IgD-negative memory B cell (primary cell): ENCODE results near the gene TNC. TPM values are rescaled to one million over a fixed set of nuclear protein-coding genes. Genes with fewer than 3 reads are reported as not detected.
A peak's percentile ranks its signal among the peaks of the same experiment; 100 is the strongest.

Source experiments
- H3K27ac Mint-ChIP-seq, 3 donors: one replicate each; pipeline ENCODE4 v1.8.0; 2020 to 2022; ENCODE audit warnings: mild to moderate bottlenecking in 3 of 3, mixed read lengths in 3 of 3, moderate library complexity in 1 of 3
- H3K27me3 Mint-ChIP-seq: one replicate; pipeline ENCODE4 v1.8.0; 2021; ENCODE audit warnings: mixed read lengths
- H3K36me3 Mint-ChIP-seq: one replicate; pipeline ENCODE4 v1.8.0; 2020; ENCODE audit warnings: mild to moderate bottlenecking, mixed read lengths
- H3K4me1 Mint-ChIP-seq, 3 donors: one replicate each; pipeline ENCODE4 v1.8.0; 2020 to 2022; ENCODE audit warnings: mixed read lengths in 3 of 3, mild to moderate bottlenecking in 1 of 3
- H3K4me3 Mint-ChIP-seq, 4 donors: one replicate each; pipeline ENCODE4 v1.8.0; 2020 to 2022; ENCODE audit warnings: mild to moderate bottlenecking in 4 of 4, mixed read lengths in 4 of 4, moderate library complexity in 3 of 4
- H3K9me3 Mint-ChIP-seq, 3 donors: one replicate each; pipeline ENCODE4 v1.8.0; 2020 to 2021; ENCODE audit warnings: mixed read lengths in 3 of 3, mild to moderate bottlenecking in 1 of 3
- polyA plus RNA-seq: library from polyadenylated mRNA; unstranded; fragments of 300-500 nt; fragmentation: Illumina TruSeq; gene quantifications from one replicate; pipeline ENCODE4 v1.2.3, GENCODE V29; 2021

The TNC gene
- polyA plus RNA-seq, 1 donor from 2014 or later = not detected

GRCh38 chr9:115033800-115034199, 84.2 kb downstream of the TNC start:
- H3K36me3 Mint-ChIP-seq = no peaks in the 10 kb centered on the region
- H3K27ac Mint-ChIP-seq = no peak overlapping the region
- no peak overlapping the region for H3K4me3 Mint-ChIP-seq
- peaks cover 4% of the 10 kb centered on the region for H3K27me3 Mint-ChIP-seq
- no peaks in the 10 kb centered on the region for H3K9me3 Mint-ChIP-seq
- H3K4me1 Mint-ChIP-seq = peaks cover 6 to 7% (median 7%) of the 10 kb centered on the region in 3 donors

DNA sequence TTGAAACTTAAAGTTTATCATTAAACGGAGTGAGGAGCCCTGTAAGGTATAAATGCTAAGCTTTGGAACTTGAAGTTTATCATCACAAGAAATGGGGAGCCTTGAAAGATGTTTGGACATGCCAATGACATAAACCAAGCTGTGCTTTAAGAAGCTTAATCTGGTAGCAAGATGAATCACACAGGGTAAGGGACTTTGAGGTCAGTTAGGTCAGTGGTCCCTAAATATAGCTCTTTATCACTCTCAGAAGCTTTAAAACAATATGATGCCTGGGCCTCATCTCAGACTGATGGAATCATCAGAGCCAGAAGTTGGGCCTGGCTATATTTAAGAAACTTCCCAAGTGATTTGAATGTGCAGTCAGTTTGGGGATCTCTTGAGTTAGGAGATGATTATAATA, 85.7 kb downstream of the TNC start:
- Mint-ChIP-seq H3K27me3 (peaks cover 4% of the 10 kb centered on the region), H3K27ac (no peak overlapping the region), H3K36me3 (no peaks in the 10 kb centered on the region), H3K9me3 (no peaks in the 10 kb centered on the region), H3K4me3 (no peak overlapping the region), H3K4me1 (peaks cover 6 to 7% (median 7%) of the 10 kb centered on the region in 3 donors)

GRCh38 chr9:115030006-115030405, 88.0 kb downstream of the TNC start:
- Mint-ChIP-seq H3K9me3 (no peaks in the 10 kb centered on the region), H3K27me3 (peaks cover 3% of the 10 kb centered on the region), H3K27ac (no peak overlapping the region), H3K4me1 (no peaks in the 10 kb centered on the region), H3K4me3 (no peak overlapping the region), H3K36me3 (no peaks in the 10 kb centered on the region)

DNA sequence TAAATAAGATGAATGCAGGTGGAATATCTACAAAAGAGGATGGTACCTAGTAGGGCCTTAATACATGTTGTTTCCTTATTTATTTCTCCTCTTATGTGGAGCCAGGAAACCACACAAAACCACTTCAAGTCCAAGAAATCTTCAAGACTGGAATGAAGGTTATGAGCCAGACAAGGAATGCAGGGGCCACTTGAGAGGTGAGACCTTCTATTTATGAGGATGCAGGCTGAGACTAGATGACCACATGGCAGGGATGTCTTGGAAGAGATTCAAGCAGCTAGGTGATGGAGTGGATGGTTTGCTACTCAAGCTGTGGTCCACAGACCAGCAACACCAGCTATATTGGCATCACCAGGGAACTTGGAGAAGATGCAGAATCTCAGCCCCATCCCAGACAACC, 92.2 kb downstream of the TNC start:
- H3K27me3 Mint-ChIP-seq = peaks cover 8% of the 10 kb centered on the region
- H3K27ac Mint-ChIP-seq = no peak overlapping the region
- no peak overlapping the region for H3K4me3 Mint-ChIP-seq
- no peaks in the 10 kb centered on the region for H3K36me3 Mint-ChIP-seq
- H3K9me3 Mint-ChIP-seq = no peaks in the 10 kb centered on the region
- no peaks in the 10 kb centered on the region for H3K4me1 Mint-ChIP-seq

DNA sequence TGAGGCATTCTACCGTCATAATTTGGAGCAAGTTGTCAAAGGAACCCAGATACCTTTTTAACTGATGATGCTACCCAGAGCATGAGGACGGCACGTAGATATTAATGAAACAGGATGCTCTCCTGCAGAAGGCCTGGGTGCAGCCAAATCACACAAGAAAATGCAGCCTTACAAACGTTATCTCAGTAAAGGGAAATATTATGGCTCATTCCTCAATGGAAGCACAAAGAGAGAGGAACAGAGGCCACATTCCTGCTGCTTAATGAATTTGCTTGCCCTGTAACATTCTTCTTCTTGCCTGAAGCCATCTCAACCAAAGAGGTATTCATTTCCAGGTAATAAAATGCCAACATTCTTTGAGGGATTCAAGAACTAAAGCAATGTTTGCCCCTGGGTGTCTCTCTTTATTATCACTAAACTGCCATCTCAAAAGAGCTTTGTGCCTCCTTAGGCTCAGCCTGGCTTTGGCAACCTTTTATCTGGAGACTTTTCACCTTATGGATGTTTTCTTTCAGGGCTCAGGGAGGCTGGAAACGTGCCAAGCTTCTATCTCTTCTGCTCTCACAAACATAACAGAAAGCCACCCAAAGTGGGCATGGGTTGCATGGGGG, 92.9 kb downstream of the TNC start:
- no peak overlapping the region for H3K27ac Mint-ChIP-seq
- no peaks in the 10 kb centered on the region for H3K36me3 Mint-ChIP-seq
- H3K9me3 Mint-ChIP-seq = no peaks in the 10 kb centered on the region
- H3K4me3 Mint-ChIP-seq = no peak overlapping the region
- H3K4me1 Mint-ChIP-seq = no peaks in the 10 kb centered on the region
- H3K27me3 Mint-ChIP-seq = peaks cover 8% of the 10 kb centered on the region

DNA sequence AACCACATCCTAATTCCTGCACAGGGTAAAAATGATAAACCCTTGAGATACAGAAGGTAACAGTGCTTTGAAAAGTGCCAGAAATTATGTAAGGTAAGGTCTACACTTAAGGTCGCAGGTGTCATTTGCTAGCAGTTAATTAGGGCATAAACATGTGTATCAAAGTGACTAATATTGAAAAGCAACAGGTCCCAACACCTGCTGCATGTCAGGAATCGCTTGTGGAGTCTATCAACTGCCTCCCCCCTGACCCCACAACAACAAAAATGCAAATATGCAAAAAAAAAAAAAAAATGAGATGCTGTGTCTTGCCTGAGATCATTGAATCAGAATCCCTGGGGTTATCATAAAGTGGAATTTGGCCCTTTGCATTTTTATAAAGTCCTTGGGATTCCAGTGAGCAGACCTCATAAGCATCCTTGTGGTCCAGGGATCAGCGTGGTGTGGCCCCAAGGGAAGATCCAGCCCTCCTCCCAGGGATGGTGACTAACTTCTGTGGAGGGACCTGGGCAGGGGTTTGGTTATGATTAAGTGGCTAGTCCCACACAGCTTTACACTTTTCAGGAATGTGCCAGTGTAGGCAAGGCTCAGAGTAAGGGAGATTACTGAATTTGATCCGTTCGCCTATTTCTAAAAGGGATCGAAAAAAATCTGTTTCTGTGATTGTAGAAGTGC, 95.1 kb downstream of the TNC start:
- Mint-ChIP-seq H3K27me3 (peaks cover 8% of the 10 kb centered on the region), H3K4me3 (peak overlapping the region in 1 of 4 donors; percentile 5), H3K27ac (no peak overlapping the region), H3K9me3 (no peaks in the 10 kb centered on the region), H3K36me3 (no peaks in the 10 kb centered on the region), H3K4me1 (no peaks in the 10 kb centered on the region)

- Mint-ChIP-seq H3K9me3 (no peaks in the 10 kb centered on the region), H3K4me3 (no peak overlapping the region), H3K36me3 (no peaks in the 10 kb centered on the region), H3K27me3 (peaks cover 18% of the 10 kb centered on the region), H3K27ac (no peak overlapping the region), H3K4me1 (peaks cover 0 to 2% (median 1%) of the 10 kb centered on the region in 3 donors)
These were observed 99.2 kb downstream of the TNC start for GRCh38 chr9:115018547-115019435.

GRCh38 chr9:115016344-115016743, 101.6 kb downstream of the TNC start:
- Mint-ChIP-seq H3K4me3 (no peak overlapping the region), H3K27ac (peak overlapping the region in 1 of 3 donors; percentile 80), H3K27me3 (peaks cover 13% of the 10 kb centered on the region), H3K9me3 (no peaks in the 10 kb centered on the region), H3K36me3 (no peaks in the 10 kb centered on the region), H3K4me1 (peaks cover 0 to 2% (median 1%) of the 10 kb centered on the region in 3 donors)

DNA sequence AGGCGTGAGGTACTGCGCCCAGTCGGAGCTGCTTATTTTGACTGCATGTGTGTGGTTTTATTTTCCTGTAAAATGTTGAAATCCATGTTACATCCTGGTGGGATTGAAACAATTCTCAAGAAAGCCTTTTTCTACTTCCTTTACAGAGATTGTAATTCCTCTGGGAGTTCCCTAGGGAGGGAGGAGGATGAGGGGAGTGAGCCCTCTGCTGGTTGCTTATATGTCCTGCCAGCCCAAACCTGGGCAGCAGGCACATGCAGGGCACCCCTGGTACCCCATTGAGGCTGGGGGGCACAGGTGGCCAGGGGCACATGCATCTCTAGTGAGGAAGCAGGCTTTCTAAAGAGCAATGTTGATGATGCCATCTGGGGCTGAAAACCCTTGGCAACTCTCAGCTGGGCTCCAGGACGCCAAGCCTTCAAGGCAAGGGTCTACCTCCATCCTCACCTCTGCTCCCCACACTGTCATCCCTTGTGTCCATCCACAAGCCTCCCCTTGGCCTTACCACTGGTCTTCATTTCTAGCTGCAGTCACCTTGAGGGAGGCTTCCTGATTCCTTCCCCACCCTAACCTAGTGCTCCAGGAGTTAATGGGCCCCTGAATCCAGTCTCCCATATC, 102.8 kb downstream of the TNC start:
- Mint-ChIP-seq H3K9me3 (no peaks in the 10 kb centered on the region), H3K4me1 (peaks cover 0 to 2% (median 1%) of the 10 kb centered on the region in 3 donors), H3K27ac (no peak overlapping the region), H3K4me3 (no peak overlapping the region), H3K27me3 (peaks cover 15% of the 10 kb centered on the region), H3K36me3 (no peaks in the 10 kb centered on the region)

DNA sequence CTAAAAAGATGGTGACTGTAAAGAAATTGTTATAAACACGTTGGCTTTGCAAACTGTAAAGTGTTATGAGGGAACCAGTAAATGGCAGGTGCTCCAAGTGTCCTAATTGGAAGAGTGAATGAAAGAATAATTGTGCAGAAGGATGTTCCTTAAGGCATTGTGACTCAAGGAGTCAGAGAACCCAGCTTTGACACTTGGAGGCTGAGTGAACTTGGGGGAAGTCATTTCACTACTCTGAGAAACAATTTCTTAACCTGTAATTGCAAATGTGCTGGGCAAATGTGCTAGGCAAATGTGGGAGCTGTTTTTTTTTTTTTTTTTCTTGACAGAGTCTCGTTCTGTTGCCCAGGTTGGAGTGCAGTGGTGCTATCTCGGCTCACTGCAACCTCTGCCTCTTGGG, 103.5 kb downstream of the TNC start:
- H3K36me3 Mint-ChIP-seq = no peaks in the 10 kb centered on the region
- H3K4me3 Mint-ChIP-seq = no peak overlapping the region

GRCh38 chr9:115013998-115014397, 104.0 kb downstream of the TNC start:
- H3K27me3 Mint-ChIP-seq = peaks cover 15% of the 10 kb centered on the region
- peaks cover 0 to 2% (median 1%) of the 10 kb centered on the region in 3 donors for H3K4me1 Mint-ChIP-seq
- H3K4me3 Mint-ChIP-seq = no peak overlapping the region
- H3K27ac Mint-ChIP-seq = no peak overlapping the region
- no peaks in the 10 kb centered on the region for H3K9me3 Mint-ChIP-seq
- no peaks in the 10 kb centered on the region for H3K36me3 Mint-ChIP-seq

More for the DNA sequence above, 103.5 kb downstream of the TNC start:
- Mint-ChIP-seq H3K4me1 (peaks cover 0 to 2% (median 1%) of the 10 kb centered on the region in 3 donors), H3K27ac (no peak overlapping the region), H3K9me3 (no peaks in the 10 kb centered on the region), H3K27me3 (peaks cover 15% of the 10 kb centered on the region)

- H3K9me3 Mint-ChIP-seq = no peaks in the 10 kb centered on the region
- H3K36me3 Mint-ChIP-seq = no peaks in the 10 kb centered on the region
- H3K27me3 Mint-ChIP-seq = peaks cover 12% of the 10 kb centered on the region
- no peak overlapping the region for H3K27ac Mint-ChIP-seq
- H3K4me3 Mint-ChIP-seq = no peak overlapping the region
- peaks cover 0 to 2% (median 1%) of the 10 kb centered on the region in 3 donors for H3K4me1 Mint-ChIP-seq
These were observed 105.5 kb downstream of the TNC start for GRCh38 chr9:115012486-115012885.

- Mint-ChIP-seq H3K9me3 (peaks cover 0 to 1% (median 0%) of the 10 kb centered on the region in 3 donors), H3K4me1 (peaks cover 0 to 2% (median 1%) of the 10 kb centered on the region in 3 donors), H3K4me3 (no peak overlapping the region), H3K27me3 (peaks cover 10% of the 10 kb centered on the region), H3K36me3 (no peaks in the 10 kb centered on the region), H3K27ac (no peak overlapping the region)
These were observed 107.1 kb downstream of the TNC start for GRCh38 chr9:115010874-115011273.

DNA sequence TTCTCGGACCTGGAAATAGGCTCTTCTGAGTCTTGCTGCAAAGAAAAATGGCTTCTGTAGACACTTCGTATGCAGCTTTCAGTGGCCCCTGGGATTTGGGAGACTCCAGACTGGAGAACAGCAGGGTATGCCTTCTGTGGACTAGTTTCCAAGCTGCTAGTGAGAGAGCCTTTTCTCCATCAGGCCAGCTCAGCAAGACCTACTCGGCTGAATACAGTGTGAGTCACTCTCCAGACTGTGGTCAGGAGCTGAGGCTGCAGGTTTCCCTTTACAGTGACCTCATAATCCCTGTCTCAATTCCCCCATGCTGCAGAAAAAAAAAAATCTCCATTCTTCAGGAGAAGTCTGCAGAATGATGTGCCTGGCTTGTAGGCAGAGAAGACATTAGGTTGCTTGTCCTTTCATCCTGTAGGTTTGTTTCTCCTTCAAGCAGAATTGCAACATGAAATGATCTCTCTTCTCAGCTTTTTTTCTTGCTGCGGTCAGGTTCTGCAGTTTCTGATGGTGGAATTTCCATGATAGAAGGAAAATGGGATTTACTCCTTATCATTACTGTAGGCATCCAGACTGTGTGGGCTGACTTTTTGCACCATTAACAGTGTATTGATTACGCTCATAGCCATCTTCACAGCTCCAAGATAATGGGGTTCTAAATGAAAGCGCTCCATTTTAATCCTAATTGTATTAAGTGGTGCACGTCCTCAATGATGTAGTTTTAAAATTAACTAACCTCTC, 109.3 kb downstream of the TNC start:
- Mint-ChIP-seq H3K27ac (no peak overlapping the region), H3K27me3 (peaks cover 17% of the 10 kb centered on the region), H3K4me3 (no peak overlapping the region), H3K36me3 (no peaks in the 10 kb centered on the region), H3K9me3 (peaks cover 0 to 1% (median 0%) of the 10 kb centered on the region in 3 donors), H3K4me1 (no peaks in the 10 kb centered on the region)
